Left forelimb (tissue), 1 donor: ENCODE measurements around the gene KNCN.

Source experiments
- DNase-seq: peaks from one replicate; pipeline ENCODE4 v3.0.0-alpha.2; 2018; ENCODE audit warnings: low spot score

Gene KNCN

DNA sequence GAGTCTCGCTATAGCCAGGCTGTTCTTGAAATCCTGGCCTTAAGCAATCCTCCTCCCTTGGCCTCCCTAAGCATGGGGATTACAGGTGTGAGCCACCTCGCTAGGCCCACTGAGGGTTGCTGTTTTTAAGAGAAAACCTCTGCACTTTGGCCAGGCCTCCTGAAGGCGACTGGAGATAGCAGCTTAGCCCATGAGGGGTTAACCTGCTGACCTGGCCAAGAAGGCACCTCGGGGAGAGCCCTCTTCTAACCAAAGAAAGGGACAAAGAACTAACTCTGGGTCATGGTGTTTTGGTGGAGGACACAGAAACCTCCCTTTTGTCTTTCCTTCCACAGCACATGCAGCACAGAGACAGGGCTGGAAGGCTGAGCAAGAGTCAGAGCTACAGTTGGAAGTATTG is 17.7 kb upstream of the KNCN start:
- peak; percentile 23 for DNase-seq

DNA sequence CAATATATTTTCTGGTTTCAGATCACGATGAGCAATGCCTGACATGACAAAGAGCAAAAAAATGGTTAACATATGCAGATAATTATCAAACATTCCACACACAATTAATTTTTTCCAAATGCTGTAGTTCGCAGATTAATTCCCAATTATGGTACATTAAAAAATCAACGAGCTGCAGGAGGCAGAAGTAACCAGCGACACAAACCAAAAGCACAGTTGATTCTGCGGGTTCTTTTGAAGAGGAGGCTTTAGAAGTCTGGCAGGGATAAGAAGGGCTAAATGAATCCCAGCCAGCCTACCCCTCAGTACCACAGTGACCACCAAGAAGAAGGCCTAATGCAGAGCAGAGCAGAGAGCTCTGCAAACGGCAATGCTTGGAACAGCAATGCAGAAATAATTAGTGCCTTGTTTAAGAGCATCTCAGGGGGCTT is 17.0 kb upstream of the KNCN start:
- DNase-seq, result no peak

DNA sequence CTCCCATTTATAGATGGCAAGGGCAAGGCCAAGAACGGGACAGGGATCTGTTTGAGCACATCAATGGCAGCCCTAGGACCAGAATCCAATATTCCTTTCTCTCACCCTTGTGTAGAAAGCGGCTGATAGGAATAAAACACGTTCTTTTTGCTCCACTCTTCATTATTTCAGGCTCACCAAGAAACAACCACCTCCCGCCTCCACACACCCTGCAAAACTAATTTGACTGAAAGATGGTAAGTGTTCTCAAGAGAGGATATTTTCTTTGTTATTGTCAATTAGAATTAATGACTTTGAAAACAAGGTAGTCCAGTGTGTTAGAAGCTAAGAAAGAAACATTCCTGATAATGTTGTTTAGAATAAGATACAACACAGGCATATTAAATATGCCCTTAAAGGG is 11.9 kb upstream of the KNCN start:
- DNase-seq, result no peak

DNA sequence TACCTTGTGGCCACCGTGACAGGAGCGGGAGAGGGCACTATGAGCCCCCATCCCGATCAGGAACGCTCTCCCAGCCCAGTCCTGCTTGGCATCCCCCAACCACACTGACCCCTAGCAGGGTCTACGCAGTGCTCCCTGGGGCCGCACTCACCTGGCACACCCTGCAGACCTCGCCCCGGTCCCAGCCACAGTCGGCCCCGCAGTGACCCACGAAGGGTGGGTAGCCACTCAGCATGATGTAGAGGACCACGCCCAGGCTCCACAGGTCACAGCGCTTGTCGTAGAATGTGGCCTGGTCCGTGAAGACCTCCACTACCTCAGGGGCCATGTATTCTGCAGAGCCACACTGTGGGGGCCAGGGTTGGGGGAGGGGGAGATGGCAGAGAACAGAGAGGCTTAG is 11.1 kb upstream of the KNCN start:
- no peak for DNase-seq

DNA sequence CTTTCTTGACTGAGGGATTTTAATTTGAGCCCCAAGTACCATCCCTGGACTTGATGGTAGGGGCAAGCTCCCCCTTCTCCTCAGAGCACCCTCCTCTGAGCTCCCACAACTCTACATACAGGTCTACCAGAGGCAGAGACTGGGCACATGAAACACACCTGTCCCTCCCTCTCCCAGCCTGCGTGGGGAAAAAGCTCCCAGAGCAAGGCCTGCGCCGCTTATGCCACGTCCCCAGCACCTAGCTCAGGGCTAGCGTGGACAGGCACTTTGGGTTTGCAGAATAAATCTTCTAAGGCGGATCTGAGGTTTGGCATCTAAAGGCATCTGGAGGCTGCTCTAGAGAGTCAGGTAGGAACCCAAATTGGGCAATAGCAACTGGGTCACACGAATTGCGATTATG is 7.5 kb upstream of the KNCN start:
- DNase-seq, result no peak

DNA sequence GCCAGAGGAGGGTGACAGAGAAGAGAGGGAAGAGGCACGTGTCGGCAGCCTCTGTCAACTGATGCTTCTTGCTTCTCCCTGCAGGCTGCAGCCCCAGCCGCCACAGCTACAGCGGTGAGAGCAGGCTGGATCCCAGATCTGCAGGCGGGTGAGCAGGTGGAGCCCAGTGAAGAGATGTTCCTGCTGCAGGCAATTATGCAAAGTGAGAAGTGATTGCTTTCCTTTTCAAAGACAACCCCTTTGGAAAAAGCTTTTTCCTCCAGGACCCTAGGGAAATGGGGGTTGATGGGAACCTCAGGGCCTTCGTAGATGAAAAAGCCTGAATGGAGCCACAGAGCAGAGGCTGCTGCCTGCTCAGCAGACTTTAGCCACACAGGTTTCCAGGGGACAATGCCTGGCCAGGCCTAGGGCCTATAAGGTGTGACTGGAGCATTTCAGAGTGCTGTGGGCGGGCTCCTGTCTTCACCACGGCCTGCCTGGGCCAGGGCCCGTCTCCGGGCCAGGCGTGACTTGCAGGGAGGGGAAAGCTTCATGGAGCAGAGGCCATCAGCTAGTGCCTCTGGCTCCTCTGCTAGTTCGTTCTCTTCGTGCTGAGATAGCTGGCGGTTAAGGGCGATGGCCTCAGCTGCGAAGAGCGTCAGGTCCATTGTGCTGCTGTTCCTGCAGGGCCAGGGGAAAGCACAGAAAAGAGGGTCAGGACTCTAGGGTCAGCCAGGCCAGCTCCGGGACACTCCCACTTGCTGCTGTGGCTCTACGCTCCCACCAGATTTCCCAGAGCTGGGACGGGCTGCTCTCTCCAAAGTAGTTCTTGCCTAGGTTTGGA is 6.9 kb upstream of the KNCN start:
- DNase-seq, result no peak

DNA sequence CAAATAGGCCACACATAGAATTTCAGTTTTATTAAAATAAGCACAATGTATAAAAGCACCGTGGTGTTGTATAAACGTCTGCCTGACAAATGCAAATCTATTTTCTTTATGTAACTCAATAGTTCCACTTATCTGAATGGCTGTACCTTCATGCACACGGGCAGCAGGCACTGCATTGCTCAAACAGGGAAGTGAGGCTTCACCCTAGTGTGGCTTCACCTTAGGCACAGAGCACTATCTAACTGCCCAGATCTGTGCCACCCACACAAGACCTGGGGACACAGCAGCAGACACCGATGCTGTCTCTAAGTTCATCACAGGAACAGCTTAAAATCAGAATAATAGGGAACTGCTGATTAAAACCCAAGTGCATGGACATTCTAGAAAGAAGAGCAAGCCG is 6.0 kb upstream of the KNCN start:
- DNase-seq, result no peak

DNA sequence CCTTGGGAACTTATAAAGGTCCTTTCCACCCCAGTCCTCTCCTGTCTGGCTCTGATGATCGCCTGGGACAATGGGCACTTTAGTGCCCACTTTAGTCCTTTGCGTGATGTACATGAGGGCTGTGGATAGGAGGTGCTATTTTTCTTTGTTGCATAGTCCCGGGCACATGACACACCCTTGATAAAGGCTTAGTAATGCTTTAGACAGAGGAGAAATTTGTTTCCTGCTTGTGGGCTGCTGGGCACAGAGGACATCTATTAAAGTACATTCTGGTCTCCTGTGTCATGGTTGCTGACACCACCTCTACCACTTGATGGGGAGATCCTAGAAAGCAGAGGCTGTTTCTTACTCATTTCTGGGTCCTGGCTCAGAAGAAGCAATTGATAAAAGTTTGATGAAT is 5.4 kb upstream of the KNCN start:
- DNase-seq, result no peak

DNA sequence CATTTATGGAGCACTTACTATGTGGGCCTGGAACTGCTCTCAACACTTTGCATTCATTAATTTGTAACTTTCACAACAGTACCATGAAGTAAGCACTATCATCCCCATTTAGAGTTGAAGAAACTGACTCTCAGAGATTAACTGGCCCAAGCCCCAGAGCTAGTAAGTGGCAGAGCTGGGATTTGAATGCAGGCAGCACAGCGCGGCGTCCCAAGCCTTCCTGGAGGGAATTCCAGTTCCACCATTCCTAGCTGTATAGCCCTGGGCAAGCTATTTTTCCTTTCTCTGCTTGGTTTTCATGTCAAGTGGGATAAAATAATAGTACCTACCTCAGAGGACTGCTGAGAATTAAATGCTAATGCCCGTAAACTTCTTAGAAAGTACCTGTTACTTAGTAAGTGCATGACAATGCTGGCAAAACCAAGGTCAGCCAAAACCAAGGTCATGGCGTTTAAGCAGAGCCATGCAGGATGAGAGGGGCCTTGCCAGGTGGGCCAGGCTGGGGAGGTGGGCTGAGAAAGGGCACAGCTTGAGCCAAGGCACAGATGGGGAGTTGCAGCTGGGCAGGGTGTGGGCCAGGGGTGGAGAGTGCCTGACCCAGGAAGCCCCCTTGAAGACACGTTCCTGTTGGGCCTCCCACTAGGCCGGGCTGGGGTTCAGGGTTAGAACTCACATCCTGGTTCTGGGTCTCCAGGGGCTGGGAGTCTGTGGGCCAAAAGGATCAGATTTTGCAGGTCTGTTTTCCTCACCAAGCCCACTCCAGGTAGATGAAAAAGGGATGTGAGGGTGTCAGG is 4.6 kb upstream of the KNCN start:
- DNase-seq, result no peak

DNA sequence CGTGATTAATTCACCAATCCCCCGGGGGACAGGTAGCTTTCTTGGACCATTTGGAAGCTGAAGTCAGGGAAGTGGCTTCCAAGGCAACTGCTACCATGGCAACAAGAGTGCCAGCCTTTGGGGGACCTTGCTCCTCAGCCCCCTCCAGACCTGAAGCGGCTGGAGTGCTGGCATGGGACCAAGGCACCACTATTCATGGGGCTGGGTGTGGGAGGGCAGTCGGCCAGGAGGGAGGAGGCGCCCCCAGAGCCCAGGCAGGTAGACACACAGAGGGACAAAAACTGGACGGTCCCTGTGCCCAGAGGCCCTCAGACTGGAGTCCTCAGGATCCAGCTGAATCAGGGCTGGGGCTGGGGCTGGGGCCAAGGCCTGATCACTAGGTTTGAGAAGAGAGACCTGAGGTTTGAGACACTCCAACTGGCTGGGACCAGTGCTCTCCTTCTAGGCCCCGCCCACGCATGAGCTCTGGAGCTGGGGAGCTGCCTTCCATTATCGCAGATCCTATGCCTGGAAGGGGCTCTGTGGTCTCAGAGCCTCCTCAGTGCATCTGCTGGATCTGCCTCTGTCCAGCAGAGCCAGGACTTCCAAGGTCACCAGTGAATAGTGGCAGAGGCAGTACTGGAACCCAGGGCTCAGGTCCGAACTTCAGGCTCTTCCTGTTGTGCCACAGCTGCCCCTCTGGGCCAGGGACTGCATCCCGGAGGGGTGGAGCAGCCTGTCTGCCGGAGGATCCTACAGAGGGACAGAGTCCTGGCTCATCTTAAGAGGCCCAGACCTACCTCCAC is 3.3 kb upstream of the KNCN start:
- no peak for DNase-seq

DNA sequence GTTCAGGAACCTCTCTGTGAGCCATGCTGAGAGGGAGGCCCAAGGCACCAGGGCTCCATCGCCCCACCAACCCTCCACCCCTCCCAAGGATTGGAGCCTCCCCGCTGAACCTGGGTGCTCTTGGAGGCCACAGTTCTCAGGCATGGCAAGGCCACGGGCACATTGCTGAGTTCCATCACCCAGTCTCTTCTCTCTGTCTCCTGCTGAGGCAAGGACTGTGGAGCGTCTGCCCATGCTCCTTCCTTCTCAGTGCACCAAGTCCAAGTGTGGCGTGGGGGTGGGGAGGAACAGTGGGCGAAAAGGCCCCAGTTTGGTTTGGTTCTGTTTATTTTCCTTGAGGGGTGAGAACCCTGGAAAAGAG is 2.8 kb upstream of the KNCN start:
- DNase-seq, result no peak

DNA sequence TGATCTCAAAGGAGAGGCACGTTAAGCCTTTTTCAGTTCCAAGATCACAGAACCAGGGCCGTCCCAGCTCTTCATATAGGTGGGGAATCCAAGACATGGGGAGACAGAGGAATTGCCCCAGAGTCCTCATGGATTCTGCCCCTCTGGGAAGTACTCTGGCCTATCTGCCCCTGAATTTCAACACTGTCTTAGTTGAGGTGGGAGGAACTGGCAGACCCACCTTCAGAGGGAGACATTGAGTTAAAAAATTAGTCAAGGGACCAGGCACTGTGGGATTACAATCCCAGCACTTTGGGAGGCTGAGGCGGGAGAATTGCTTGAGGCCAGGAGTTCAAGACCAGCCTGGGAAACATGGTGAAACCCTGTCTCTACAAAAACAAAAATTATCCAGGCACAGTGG is 2.1 kb upstream of the KNCN start:
- DNase-seq, result no peak

DNA sequence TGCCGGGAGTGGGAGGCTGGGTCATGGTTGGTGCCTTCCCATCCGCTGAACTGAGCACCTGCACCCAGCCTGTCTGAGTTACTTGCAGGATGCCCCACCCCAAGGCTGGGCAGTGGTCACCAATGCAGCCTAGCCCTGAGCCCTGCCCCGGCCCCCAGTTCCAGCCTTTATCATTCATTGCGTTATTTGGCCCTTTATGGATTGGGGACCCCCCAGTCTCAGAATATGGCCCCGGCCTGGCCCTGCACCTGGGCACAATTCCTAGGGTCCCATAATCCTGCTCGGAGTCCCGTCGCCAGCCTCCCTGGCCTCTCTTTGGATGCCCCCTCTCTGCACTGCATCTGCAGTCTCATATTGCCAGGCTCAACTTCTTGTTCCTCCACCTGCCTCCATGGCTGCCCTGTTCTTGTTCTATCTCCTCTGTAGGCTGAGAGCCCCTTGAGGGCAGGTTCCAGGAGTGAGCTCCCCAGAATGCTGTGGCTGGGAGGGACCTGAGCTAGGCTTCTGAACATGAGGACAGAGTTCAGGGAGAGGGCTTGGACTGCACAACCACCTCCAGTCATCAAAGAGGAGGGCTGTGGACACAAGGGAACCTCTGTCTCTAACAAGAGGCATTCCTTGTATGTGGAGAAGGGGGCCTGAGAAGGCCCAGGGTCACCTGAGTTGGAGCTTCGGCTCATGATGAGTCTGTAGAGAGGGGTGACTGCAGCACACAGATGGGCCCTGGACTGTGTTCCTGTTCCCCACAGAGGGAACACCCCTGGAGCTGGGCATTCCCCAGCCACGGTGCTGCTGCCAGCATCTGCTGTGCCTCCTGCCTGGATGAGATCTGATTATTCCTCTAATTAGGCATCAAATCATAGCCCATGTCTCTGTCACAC is 1.1 kb upstream of the KNCN start:
- DNase-seq, result no peak

DNA sequence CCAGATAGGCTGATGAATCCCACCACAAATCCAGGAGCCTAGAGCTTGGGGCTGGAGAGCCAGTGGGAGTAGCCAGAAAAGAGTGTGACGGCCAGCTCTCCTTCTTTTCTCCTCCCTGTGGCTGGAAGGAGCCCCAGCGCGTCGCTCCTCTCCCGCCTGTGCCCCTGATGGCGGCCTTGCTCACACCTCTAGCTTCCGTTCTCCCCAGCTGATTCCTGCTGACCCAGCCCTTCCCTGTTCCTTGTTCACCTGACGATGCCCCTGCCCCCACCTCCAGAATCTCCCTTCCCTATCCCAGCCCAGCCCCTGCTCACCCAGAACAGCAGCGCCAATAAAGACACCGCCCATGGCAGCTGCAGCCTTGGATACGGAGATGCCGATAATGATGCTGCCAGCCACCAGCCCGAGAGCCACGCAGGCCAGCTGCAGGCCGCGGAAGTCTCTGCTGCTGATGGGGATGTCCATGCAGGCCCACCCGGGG is 656 bp downstream of the KNCN start:
- no peak for DNase-seq

DNA sequence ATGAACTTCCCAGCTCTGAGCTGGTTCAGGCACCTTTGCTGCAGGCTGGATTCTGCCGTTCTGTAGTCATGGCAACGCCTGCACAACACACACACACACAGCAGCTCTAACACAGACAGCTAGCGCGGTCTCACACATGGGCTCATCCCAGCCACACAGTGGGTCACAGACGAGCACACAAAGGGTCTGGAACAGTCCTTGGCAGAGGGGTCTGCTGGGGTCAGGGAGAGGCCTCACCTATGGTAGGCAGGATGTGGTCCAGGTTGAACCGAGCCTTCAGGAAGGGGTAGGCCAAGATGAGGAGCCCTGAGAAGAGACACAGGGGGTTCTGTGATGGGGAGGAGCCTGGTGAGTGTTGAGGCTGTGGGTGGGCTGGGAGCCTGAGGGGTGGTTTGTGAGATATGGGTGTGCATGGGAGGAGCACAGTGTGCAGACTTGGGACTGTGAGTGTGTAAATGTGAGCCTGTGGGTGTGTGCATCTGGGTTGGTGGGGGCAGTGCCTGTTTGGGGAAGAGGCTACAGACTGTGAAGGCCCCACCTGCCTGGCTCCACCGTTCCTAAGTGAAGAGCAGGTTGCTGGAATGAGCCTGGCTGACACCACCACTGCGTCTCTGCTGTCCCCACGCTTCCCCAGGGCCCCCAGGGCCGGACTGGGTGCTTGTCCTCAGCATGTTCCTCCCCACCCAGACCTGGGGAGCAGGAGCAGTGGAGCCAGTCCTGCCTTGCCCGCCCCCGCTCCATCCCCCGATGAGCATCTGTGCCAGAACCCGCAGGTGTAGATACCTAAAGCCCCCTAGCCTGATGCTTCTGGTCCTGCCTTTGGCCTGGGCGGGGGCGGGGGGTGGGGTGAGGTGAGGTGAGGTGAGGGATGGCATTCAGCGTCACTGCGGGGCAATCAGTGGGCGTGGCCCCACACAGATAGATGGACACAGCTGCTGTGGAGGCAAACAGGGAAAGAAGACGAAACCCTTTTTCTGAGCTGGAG is 1.5 kb downstream of the KNCN start:
- DNase-seq, result no peak

DNA sequence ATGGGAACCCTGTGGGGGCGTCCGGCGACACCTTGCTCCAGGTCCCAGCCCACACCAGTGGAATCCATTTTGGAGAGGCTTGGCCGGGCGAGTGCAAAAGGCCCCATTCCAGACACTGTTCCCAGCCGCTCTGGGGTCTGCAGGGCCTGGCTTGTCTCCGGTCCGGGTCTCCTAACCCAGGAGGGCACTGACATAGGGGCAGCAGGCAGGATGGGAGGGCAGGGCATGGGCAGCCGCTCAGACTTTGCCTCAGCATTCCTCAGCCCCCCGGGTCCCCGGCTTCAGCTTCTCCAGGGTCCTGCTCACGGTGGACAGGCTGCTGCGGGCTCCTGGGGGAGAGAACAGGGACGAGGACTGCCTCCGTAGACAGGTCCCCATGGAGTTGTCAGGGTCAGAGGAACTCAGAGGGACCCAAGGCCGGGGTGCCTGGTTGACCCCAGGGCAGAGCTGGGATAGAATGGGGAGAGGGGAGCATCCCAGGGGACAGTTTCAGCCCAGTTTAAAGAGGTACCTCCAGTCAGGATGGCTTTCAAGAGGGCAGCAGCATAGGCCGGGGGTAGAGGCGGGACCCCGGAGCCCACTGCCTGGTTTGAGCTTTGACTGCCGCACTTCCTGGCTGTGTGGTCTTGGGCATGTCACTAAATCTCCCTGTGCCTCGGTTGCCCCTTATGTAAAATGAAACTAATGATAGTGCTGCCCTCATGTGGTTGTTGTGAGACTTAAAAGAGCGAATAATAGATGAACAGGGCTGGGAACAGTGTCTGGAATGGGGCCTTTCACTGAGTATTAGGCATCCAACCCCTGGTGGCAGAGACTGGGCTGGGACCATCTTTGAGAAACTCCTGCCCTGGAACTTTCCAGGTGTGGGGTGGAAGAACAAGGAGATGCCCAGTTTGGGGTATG is 3.7 kb downstream of the KNCN start:
- DNase-seq, result no peak

DNA sequence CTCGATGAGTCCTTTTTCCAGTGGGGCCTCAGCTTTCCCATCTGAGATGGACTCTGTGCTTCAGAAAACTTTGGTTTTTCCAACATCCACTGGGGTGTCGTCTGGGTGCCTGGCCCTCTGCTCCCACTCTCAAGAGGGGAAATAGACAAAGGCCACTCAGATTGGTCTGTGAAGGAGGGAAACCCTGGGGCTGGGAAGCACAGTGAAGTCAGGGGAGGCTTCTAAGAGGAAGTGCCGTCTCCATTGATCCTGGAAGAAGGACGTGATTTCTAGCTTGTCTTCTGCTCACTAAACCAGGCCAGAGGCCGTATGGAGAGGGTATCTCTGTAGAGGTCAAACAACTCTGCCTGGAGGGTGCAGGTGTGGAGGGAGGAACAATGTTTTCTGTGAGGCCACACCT is 5.2 kb downstream of the KNCN start:
- DNase-seq, result no peak

DNA sequence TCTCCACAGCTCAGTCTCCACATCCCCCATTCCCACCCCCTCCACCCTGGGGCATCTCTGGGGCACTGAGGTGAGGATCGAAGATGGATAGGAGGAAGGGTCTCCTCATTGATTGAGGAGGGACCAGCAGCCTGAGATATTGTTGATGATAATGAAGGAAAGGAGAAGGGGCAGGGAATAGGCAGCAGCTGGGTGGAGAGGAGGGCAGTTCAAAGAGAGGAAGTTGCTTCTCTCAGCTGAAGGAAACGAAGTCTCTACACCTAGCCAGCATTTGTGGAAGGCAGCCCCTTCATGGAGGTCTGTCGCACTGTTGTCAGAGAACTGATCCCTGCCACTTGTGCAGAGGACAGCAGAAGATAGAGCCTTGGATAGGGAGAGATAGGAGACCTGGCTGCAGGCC is 5.7 kb downstream of the KNCN start:
- no peak for DNase-seq

DNA sequence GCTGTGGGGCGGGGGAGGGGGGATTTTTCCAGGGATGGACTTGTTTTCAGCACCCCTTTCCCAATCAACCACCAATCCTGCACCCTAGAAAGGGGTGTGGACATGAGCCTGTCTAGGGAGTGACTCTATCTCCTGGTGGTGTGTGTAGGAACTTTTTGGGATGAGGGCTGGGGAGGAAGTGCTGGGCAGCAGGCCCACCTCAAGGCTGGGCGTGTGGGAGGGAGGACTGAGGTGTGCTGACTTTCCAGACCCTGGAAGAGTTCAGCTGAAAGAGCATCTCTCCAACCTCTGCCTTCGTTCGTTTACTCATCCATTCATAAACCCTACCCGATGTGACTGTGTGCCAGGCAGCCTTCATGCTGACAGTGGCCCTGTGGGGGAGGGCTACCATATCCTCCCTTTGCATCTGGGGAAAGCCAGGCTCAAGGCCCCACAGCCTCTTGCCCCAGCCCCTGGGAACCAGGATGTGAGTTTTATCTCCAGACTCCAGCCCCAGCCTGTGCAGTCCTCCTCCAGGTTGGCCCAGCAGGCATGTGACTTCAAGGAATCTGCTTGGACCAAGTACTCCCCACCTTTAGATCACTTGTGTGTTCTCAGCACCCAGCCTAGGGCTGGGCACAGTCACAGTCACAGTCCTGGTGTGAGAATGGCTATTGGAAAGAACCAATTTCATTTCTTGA is 6.7 kb downstream of the KNCN start:
- DNase-seq, result no peak
